Globus pallidus (tissue), 1 donor: ENCODE results near the gene SLC29A4.
"Not testable (repeated sequence)": the region's sequence is repeated elsewhere in the genome, so short reads cannot be mapped to it uniquely, and the experiment has no call there.

Source experiments
- DNase-seq: peaks from one replicate; pipeline ENCODE4 v3.0.0-alpha.2; 2015; ENCODE audit warnings: low spot score

Gene SLC29A4

DNA sequence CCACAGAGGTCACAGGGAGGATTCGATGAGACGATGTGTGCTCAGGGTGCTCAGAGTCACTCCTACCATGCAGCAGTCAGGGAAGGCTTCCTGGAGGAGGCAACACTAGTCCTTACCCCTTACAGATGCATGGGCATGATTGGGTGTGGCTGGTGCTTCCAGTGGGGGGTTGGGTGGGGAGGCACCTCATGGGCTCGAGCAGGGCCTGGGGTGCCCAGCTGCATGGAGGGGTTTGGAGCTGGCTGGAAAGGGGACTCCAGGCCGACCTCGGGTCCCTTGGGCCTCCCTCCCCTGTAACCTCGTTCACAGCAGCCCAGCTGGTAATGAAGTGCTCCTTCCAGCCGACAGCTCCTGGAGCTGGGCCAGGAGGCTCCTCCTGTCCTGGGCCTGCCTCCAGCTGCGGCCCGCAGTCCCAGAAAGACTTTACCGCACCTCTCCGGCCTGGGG is 7.7 kb upstream of the SLC29A4 start:
- not testable (repeated sequence) for DNase-seq

- not testable (repeated sequence) for DNase-seq
Measured at GRCh38 chr7:5275510-5275909, 7.2 kb upstream of the SLC29A4 start.

DNA sequence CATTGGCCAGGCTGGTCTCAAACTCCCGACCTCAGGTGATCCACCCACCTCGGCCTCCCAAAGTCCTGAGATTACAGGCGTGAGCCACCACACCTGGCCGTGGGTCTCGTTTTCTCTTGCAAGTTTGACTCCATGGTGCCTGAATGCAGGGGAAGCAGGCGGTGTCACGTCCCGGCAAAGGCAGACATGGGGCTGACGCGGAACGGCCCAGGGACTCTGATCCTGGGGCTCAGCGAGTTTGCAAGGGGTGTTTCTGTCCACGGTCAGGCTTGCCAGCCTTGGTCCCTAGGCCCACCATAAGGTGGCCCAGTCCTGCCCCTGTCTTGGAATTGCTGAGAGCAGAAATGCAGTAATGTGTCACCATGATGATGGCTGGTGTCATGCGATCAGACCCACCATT is 6.6 kb upstream of the SLC29A4 start:
- not testable (repeated sequence) for DNase-seq

GRCh38 chr7:5276611-5277010 is 6.1 kb upstream of the SLC29A4 start:
- no peak for DNase-seq

GRCh38 chr7:5278766-5279165 is 4.0 kb upstream of the SLC29A4 start:
- no peak for DNase-seq

DNA sequence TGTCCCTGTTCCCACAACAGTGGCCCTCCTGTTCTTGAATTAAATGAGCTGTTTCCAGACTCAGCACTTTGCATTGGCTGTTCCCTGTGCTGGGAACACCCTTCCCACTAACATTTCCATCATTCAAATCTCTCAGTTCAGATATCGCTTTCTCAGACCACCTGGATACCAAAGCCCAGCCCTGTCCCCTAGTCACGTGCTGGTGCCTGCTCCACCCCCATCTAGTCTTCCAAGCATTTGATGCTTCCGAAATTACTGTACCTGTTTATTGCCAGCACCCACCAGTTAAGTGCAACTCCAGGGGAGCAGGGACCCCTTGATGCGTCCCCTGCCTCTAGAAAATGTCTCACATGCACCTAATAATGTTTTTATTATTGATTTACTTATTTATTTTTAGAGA is 3.0 kb upstream of the SLC29A4 start:
- DNase-seq: no peak

DNA sequence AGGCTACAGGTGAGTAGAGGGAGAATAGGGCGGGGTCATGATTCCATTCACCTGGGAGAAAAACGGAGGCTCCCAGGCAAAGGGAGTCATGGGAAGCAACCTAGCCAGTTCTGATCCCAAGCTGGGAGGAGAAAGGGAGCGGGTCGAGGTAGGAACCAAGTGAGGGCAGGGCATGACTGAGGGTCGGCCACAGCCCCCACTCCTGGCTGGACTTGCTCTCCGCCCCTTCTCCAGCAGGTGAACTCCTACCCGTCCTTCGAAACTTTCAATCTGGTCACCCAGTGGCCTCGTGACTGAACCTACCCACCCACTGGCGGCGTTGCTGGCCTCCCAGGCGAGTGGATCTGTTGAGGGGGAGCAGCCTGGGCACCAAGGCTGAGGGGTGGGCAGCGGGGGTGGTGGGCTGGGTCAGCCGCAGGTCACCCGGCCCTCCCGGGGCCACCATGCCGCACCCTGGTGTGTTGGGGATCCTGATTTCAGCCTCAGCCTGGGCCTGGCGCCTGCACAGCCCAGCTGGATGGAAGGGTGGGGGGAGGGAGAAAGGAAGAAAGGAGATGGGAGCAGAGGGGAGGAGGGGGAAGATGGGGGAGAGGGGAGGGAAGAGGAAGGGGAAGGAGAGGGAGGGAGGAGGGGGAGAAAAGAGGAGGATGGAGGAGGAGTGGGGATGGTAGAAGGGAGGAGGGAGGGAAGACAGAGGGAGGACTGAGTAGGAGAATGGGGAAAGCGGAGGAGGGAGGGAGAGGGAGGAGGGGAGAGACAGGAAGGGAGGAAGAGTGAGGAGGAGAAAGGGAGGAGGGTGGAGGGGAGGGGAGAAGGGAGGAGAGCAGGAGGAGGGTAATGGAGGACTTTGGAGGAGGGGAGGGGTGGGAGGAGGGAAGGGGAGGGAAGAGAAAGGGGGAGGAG is 894 bp upstream of the SLC29A4 start:
- DNase-seq: peak; percentile 11

- no peak for DNase-seq
Measured at GRCh38 chr7:5283421-5284303, 919 bp downstream of the SLC29A4 start.

DNA sequence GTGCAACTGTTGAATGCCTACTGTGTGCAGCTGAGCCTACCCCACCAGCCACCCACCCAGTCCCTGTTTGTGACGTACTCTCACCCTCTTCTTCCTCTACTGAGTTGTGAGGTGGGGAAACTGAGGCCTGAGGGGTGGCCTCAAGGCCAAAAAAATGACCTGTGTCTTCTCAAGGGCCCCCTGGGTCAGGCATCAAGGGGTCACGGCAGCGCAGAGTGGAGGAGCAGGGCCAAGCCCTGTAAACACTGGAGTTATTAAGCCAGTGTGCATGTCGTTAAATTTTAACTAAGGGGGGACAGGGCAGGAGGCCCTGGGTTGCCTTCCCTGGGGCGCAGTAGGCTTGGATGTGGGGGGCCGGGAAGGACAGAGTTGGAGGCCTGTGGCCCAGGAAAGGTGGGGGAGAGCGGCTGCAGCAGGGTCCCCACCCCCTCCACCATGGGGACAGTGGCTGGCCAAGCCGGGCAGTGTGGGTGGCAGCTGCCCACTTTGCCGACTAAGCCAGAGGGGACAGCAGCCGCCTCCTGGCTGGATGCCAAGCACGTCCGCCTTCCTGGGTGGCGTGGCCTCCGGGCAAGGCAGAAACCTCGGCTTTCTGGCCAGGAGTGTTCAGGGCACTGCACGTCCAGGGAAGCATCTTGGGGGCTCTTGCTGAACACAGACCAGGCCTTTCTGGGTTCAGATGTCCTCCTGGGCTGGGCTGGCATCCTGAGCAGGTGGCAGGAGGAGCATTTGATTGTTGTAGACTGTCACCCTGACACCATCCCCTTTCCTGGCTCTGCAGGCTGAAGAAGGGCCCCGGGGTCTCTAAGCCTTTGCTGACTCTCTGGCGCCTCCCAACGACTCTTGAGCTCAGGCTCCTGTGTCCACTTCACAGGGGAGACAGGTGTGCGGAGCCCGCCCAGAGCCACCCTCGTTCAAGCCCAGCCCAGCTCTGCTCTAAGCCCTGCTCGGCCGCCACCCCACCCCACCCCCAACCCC is 1.9 kb downstream of the SLC29A4 start:
- DNase-seq: peak; percentile 51

- DNase-seq: no peak
Measured at GRCh38 chr7:5286933-5287332, 4.2 kb downstream of the SLC29A4 start.

GRCh38 chr7:5287373-5287772 is 4.6 kb downstream of the SLC29A4 start:
- not testable (repeated sequence) for DNase-seq

- no peak for DNase-seq
Measured at GRCh38 chr7:5287802-5288201, 5.1 kb downstream of the SLC29A4 start.

DNA sequence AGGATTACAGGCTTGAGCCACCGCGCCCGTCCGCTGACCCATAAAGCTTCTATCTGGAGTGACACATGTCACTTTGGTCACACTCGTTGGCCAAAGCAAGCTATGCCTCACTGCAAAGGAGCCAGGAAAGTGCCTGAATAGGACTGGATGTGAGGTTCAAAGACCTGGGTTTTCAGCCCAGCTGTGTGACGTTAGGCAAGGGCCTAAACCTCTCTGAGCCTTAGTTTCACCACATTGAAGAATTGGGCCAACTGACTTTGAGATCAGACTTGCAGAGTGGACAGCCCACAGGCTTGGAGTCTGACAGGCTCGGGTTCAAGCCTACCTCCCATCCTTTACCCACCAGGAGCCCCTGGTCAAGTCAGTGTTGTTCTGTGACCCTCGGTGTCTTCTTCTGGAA is 5.8 kb downstream of the SLC29A4 start:
- not testable (repeated sequence) for DNase-seq

- no peak for DNase-seq
Measured at GRCh38 chr7:5289355-5289754, 6.6 kb downstream of the SLC29A4 start.

DNA sequence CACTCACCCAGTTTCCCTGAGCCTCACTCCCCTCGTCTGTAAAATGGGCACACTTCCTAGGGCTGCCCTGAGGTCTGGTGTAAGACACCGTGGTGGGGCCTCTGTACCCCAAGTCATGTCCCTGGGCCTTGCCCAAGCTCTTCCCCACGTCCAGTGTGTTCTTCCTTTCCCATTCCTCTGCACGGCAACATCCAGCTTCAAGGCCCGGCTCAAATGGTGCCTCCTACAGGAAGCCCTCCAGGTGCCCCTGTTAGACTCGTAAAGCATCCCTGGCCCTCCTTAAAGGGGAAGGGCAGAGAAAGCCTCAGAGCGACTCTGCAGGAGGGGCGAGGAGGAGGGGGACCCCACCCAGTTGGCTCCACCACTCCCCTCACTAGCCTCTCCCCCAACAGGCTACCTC is 8.6 kb downstream of the SLC29A4 start:
- DNase-seq: no peak

GRCh38 chr7:5291711-5292335 is 9.1 kb downstream of the SLC29A4 start:
- not testable (repeated sequence) for DNase-seq

GRCh38 chr7:5294169-5294987 is 11.6 kb downstream of the SLC29A4 start:
- DNase-seq: no peak

DNA sequence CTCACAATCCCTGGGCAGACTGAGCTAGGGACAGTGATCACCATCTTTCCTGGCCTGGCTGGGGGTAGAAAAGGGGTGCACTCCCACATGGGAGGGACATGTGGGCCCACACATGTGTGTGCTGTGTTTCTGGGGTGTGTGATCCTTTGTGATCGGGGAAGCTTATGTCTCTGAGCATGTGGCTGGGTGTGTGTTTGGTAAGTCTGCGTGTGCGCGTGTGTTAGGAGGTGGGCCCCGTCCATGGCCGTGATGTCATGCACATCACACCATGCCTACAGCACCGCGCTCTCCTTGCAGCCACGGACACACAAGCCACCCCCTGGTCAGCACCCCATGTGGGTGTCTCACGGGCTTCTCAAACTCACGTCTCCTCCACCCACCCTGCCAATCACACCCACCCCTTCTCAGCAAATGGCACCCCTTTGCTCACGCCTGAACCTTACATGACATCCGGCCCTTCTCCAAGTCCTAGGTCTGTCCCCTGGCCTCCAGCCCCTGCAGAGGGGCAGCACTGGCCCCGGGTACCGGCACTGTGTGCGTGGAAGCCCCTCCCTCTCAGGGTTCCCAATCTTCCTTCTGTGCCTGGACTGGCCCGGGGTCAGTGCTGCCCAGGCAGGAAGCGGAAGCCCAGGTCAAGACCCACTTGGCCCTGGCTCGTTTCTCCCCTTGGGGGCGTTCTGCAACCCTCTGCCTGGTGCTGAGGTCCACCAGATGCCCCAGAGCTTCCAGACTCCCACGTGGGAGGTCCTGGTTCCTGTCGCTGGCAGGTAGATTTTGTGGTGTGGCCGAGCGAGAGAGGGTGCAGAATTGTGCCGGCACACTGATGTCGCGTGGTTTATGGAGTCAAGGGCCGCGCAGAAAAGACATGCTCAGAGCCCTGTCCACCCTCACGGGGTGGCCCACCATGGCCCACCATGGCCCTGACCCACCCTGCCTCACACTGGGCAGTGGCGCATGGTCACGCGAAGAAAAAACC is 12.6 kb downstream of the SLC29A4 start:
- DNase-seq: no peak

DNA sequence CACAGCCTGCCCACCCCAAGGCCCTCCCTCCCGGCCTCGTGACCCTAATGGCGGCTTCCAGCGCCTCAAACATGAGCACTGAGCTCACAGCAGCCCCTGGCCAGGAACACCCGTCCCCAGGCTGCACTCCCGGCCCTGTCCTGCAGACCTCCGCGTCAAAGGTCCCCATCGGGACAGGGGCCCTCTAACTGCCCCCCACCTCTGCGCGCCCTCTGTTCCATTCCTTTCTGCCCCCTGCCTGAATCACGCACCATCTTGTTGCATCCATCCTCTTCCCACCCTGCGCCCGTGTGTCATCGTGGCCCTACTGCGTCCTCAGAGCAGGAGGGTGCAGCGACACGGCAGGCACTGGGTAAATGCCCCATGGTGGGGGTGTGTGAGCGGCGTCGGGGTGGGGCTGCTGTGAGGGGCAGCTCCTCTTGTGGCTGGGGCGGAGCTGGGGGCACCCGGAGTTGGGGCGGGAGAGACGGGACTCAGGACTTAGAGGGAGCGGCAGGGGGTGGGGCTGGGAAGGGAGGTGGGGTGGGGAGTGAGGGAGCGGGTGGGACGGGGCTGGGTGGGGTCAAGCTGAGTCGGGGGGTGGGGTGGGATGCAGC is 13.4 kb downstream of the SLC29A4 start:
- DNase-seq: no peak
